Liver (tissue), 9 donors: ENCODE measurements around the gene APOB. TPM values are rescaled to one million over a fixed set of nuclear protein-coding genes. Genes with fewer than 3 reads are reported as not detected.
A peak's percentile ranks its signal among the peaks of the same experiment; 100 is the strongest.

ENCODE experiments used
- DNase-seq: peaks from one replicate; pipeline ENCODE4 v3.0.0-alpha.2; 2017; ENCODE audit warnings: low spot score
- H3K27ac ChIP-seq, 2 donors: one replicate each; pipeline ENCODE4 v1.7.0; 2013; ENCODE audit warnings: inconsistent platforms in 2 of 2, low read length in 2 of 2, control low read depth in 1 of 2, low read depth in 1 of 2, mild to moderate bottlenecking in 1 of 2
- H3K27me3 ChIP-seq, 4 donors: one replicate each; pipeline versions ENCODE4 v1.6.1 to v1.7.0; 2013; ENCODE audit warnings: low read length in 3 of 4, inconsistent platforms in 1 of 4, mild to moderate bottlenecking in 1 of 4, moderate library complexity in 1 of 4; ENCODE audit not compliant: control insufficient read depth in 4 of 4, insufficient read depth in 4 of 4
- H3K36me3 ChIP-seq, 4 donors: one replicate each; pipeline versions ENCODE4 v1.6.1 to v1.7.0; 2013; ENCODE audit warnings: low read length in 3 of 4, mild to moderate bottlenecking in 3 of 4, low read depth in 1 of 4, moderate library complexity in 1 of 4; ENCODE audit not compliant: control insufficient read depth in 4 of 4, insufficient read depth in 3 of 4
- H3K4me1 ChIP-seq, 4 donors: one replicate each; pipeline versions ENCODE4 v1.6.1 to v1.7.0; 2013; ENCODE audit warnings: low read length in 3 of 4, mild to moderate bottlenecking in 3 of 4, moderate library complexity in 1 of 4; ENCODE audit not compliant: control insufficient read depth in 4 of 4, insufficient read depth in 4 of 4
- H3K4me3 ChIP-seq, 3 donors: one replicate each; pipeline versions ENCODE4 v1.6.1 to v1.7.0; 2013; ENCODE audit warnings: low read length in 3 of 3, control low read depth in 1 of 3, low read depth in 1 of 3, mild to moderate bottlenecking in 1 of 3
- H3K9ac ChIP-seq, 2 donors: one replicate each; pipeline ENCODE4 v1.7.0; 2013; ENCODE audit warnings: low read length in 2 of 2, mild to moderate bottlenecking in 2 of 2, moderate library complexity in 2 of 2, control low read depth in 1 of 2, low read depth in 1 of 2
- H3K9me3 ChIP-seq, 4 donors: one replicate each; pipeline versions ENCODE4 v1.6.1 to v1.7.0; 2013; ENCODE audit warnings: low read length in 3 of 4; ENCODE audit not compliant: control insufficient read depth in 4 of 4
- ATF3 ChIP-seq: IDR thresholded peaks from 2 replicates; pipeline ENCODE4 v1.6.1; 2016; ENCODE audit warnings: antibody characterized with exemption
- EGR1 ChIP-seq, 2 donors: IDR thresholded peaks; 2 replicates each; pipeline ENCODE4 v1.6.1; 2016 to 2018; ENCODE audit warnings: antibody characterized with exemption in 2 of 2, low read depth in 2 of 2
- FOXA1 ChIP-seq: IDR thresholded peaks from 2 replicates; pipeline ENCODE4 v1.6.1; 2016; ENCODE audit warnings: antibody characterized with exemption
- FOXA2 ChIP-seq: IDR thresholded peaks from 2 replicates; pipeline ENCODE4 v1.6.1; 2016; ENCODE audit warnings: antibody characterized with exemption
- GABPA ChIP-seq, 2 donors: IDR thresholded peaks in 1 of 2; conservative IDR thresholded peaks in 1 of 2; 2 replicates each; pipeline ENCODE4 v1.6.1; 2016; ENCODE audit warnings: antibody characterized with exemption in 2 of 2, mild to moderate bottlenecking in 1 of 2, moderate library complexity in 1 of 2
- HNF4A ChIP-seq, 2 donors: conservative IDR thresholded peaks; 2 replicates each; pipeline ENCODE4 v1.6.1; 2016; ENCODE audit warnings: antibody characterized with exemption in 2 of 2, mild to moderate bottlenecking in 2 of 2
- HNF4G ChIP-seq: IDR thresholded peaks from 2 replicates; pipeline ENCODE4 v1.6.1; 2016; ENCODE audit warnings: antibody characterized with exemption
- NR2F2 ChIP-seq: IDR thresholded peaks from 2 replicates; pipeline ENCODE4 v1.6.1; 2016; ENCODE audit warnings: antibody characterized with exemption
- RAD21 ChIP-seq, 2 donors: IDR thresholded peaks; 2 replicates each; pipeline ENCODE4 v1.6.1; 2016; ENCODE audit warnings: antibody characterized with exemption in 2 of 2, mild to moderate bottlenecking in 2 of 2
- RXRA ChIP-seq, 2 donors: IDR thresholded peaks; 2 replicates each; pipeline ENCODE4 v1.6.1; 2017 to 2018; ENCODE audit warnings: antibody characterized with exemption in 2 of 2, mild to moderate bottlenecking in 1 of 2
- TAF1 ChIP-seq: conservative IDR thresholded peaks from 2 replicates; pipeline ENCODE4 v1.6.1; 2016; ENCODE audit warnings: antibody characterized with exemption, mild to moderate bottlenecking
- YY1 ChIP-seq: IDR thresholded peaks from 2 replicates; pipeline ENCODE4 v1.6.1; 2016; ENCODE audit warnings: antibody characterized with exemption, mild to moderate bottlenecking
- WGBS: extraction: QIAGEN DNeasy Blood & Tissue Kit; methylation state at CpG from one replicate; pipeline ENCODE4 v1.1.7; 2013; 5-methylcytosine and 5-hydroxymethylcytosine counted together
- polyA plus RNA-seq, 2 donors: library from polyadenylated mRNA; stranded (reverse) in 1 of 2; unstranded in 1 of 2; fragments of 200-250 nt in 1 of 2; fragments of >200 nt in 1 of 2; fragmentation: Nextera tagmentation in 1 of 2; extraction: Ambion mirVana in 1 of 2; gene quantifications; one replicate each; pipeline versions ENCODE4 v1.2.1 to v1.2.3, GENCODE V29; 2013 to 2015
- total RNA-seq, 2 donors: library from RNA; depleted of rRNA; stranded (reverse); fragments of >200 nt; gene quantifications; one replicate each; pipeline ENCODE4 v1.2.3, GENCODE V29; 2014
- TF ChIP-seq, protein P1 (sequence below): IDR thresholded peaks from 2 replicates; pipeline ENCODE4 v1.6.1; 2016; ENCODE audit warnings: antibody characterized with exemption, mild to moderate bottlenecking
- TF ChIP-seq, protein P2 (sequence below): fragments of 150-350 bp; IDR thresholded peaks from 2 replicates; pipeline ENCODE4 v1.5.1; 2017; ENCODE audit warnings: improper control_type of control experiment, low read depth, low read length; ENCODE audit not compliant: missing input control
- donor health status: healthy.
- donor health status: healthy.
- donor health status: healthy.
- donor health status: healthy.
- donor health status: healthy.

Gene APOB
- total and polyA plus RNA-seq, 4 donors: 431 to 2,949 (median 1,463) TPM

GRCh38 chr2:21078296-21078695, 34.4 kb upstream of the APOB start:
- H3K9me3 ChIP-seq: no peaks in the 10 kb centered on the region
- H3K4me3 ChIP-seq: no peak overlapping the region
- no peak for DNase-seq
- WGBS: 89% methylated on average over 1 of the region's 1 CpG
- no peaks in the 10 kb centered on the region for H3K36me3 ChIP-seq
- no peak overlapping the region for H3K27ac ChIP-seq
- no peaks in the 10 kb centered on the region for H3K27me3 ChIP-seq
- no peaks in the 10 kb centered on the region for H3K4me1 ChIP-seq
- no peak overlapping the region for H3K9ac ChIP-seq
- TF ChIP-seq FOXA1 (no peak), RAD21 (IDR thresholded peaks at IDR 0.05) (no peak), TAF1 (no peak), YY1 (no peak), HNF4G (no peak), EGR1 (IDR thresholded peaks at IDR 0.05; ENCODE audit: low read depth in 2 of 2) (no peak), ATF3 (no peak), FOXA2 (no peak), GABPA (IDR thresholded peaks at IDR 0.05 in 1 of 2, conservative IDR thresholded peaks at IDR 0.05 in 1 of 2) (no peak), RXRA (IDR thresholded peaks at IDR 0.05) (no peak), NR2F2 (no peak)
- TF ChIP-seq, protein P1, sequence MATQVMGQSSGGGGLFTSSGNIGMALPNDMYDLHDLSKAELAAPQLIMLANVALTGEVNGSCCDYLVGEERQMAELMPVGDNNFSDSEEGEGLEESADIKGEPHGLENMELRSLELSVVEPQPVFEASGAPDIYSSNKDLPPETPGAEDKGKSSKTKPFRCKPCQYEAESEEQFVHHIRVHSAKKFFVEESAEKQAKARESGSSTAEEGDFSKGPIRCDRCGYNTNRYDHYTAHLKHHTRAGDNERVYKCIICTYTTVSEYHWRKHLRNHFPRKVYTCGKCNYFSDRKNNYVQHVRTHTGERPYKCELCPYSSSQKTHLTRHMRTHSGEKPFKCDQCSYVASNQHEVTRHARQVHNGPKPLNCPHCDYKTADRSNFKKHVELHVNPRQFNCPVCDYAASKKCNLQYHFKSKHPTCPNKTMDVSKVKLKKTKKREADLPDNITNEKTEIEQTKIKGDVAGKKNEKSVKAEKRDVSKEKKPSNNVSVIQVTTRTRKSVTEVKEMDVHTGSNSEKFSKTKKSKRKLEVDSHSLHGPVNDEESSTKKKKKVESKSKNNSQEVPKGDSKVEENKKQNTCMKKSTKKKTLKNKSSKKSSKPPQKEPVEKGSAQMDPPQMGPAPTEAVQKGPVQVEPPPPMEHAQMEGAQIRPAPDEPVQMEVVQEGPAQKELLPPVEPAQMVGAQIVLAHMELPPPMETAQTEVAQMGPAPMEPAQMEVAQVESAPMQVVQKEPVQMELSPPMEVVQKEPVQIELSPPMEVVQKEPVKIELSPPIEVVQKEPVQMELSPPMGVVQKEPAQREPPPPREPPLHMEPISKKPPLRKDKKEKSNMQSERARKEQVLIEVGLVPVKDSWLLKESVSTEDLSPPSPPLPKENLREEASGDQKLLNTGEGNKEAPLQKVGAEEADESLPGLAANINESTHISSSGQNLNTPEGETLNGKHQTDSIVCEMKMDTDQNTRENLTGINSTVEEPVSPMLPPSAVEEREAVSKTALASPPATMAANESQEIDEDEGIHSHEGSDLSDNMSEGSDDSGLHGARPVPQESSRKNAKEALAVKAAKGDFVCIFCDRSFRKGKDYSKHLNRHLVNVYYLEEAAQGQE: no peak
- TF ChIP-seq, protein P2, sequence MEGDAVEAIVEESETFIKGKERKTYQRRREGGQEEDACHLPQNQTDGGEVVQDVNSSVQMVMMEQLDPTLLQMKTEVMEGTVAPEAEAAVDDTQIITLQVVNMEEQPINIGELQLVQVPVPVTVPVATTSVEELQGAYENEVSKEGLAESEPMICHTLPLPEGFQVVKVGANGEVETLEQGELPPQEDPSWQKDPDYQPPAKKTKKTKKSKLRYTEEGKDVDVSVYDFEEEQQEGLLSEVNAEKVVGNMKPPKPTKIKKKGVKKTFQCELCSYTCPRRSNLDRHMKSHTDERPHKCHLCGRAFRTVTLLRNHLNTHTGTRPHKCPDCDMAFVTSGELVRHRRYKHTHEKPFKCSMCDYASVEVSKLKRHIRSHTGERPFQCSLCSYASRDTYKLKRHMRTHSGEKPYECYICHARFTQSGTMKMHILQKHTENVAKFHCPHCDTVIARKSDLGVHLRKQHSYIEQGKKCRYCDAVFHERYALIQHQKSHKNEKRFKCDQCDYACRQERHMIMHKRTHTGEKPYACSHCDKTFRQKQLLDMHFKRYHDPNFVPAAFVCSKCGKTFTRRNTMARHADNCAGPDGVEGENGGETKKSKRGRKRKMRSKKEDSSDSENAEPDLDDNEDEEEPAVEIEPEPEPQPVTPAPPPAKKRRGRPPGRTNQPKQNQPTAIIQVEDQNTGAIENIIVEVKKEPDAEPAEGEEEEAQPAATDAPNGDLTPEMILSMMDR: no peak

GRCh38 chr2:21072477-21073242, 28.8 kb upstream of the APOB start:
- Histone ChIP-seq H3K27ac (no peak overlapping the region), H3K36me3 (no peaks in the 10 kb centered on the region), H3K9ac (no peak overlapping the region), H3K4me1 (peaks cover 6 to 14% (median 6%) of the 10 kb centered on the region in 4 donors), H3K27me3 (no peaks in the 10 kb centered on the region), H3K4me3 (no peak overlapping the region), H3K9me3 (no peaks in the 10 kb centered on the region)
- DNase-seq: no peak
- 83% methylated on average over 4 of the region's 4 CpGs for WGBS
- TF ChIP-seq FOXA2: no peak
- peak in 1 of 2 donors; percentile 18 for TF ChIP-seq RXRA (IDR thresholded peaks at IDR 0.05)
- peak; percentile 50 to 56 for TF ChIP-seq HNF4A (conservative IDR thresholded peaks at IDR 0.05)
- peak in 1 of 2 donors; percentile 25 for TF ChIP-seq RAD21 (IDR thresholded peaks at IDR 0.05)
